A549 (cell line): ENCODE results near the gene TTBK2. TPM values are rescaled to one million over a fixed set of nuclear protein-coding genes. Genes with fewer than 3 reads are reported as not detected.

ENCODE experiments used
- ATAC-seq, 2 experiments: fragments of 200-7000 bp in 1 of 2; fragments of >200 bp in 1 of 2; cut with Nextera tagmentation in 1 of 2; cut with Tn5 transposase in 1 of 2; 3 replicates each; pipeline versions ENCODE4 v1.8.0 to v1.9.1; 2018 to 2020; ENCODE audit warnings: mild to moderate bottlenecking in 1 of 2, moderate library complexity in 1 of 2
- CTCF ChIA-PET: fragments of 300-600 bp; sonication (Branson Sonifier 250); formaldehyde crosslinking; extraction: SDS; loops from one replicate; lab custom pipeline; 2021; ENCODE audit warnings: antibody characterized with exemption, inconsistent platforms; lab: Yijun Ruan, JAX
- POLR2A ChIA-PET: fragments of 350-600 bp; formaldehyde crosslinking; extraction: SDS; loops from one replicate; lab custom pipeline; 2021; ENCODE audit warnings: antibody characterized with exemption, inconsistent platforms; lab: Yijun Ruan, JAX
- DNase-seq, 2 experiments: peaks; one replicate each; pipeline versions ENCODE4 v3.0.0 to v3.0.0-alpha.2; 2011 to 2016; ENCODE audit warnings: low read depth in 1 of 2, low spot score in 1 of 2
- FAIRE-seq: peaks from 2 replicates; lab custom pipeline; 2011; peaks lifted over from hg19 to GRCh38; lab: Jason Lieb, UNC
- H3K27ac ChIP-seq, 2 experiments: fragments of >200 bp; sonication (Bioruptor Twin); formaldehyde crosslinking; 3 replicates each; pipeline ENCODE4 v1.5.1; 2016 to 2017
- H3K4me1 ChIP-seq: fragments of >200 bp; sonication (Bioruptor Twin); formaldehyde crosslinking; 3 replicates; pipeline ENCODE4 v1.6.1; 2016
- H3K4me2 ChIP-seq: fragments of >200 bp; sonication (Bioruptor Twin); formaldehyde crosslinking; 3 replicates; pipeline ENCODE4 v1.6.1; 2016
- H3K4me3 ChIP-seq: fragments of >200 bp; sonication (Bioruptor Twin); formaldehyde crosslinking; 3 replicates; pipeline ENCODE4 v1.5.1; 2016
- H3K9me3 ChIP-seq: fragments of >200 bp; sonication (Bioruptor Twin); formaldehyde crosslinking; 3 replicates; pipeline ENCODE4 v1.6.1; 2016
- CBX8 ChIP-seq: fragments of 200-600 bp; sonication (generic); IDR thresholded peaks from 2 replicates; pipeline ENCODE4 v1.6.1; 2016
- CEBPB ChIP-seq, 2 experiments: fragments of >200 bp in 1 of 2; sonication (Bioruptor Twin) in 1 of 2; formaldehyde crosslinking in 1 of 2; IDR thresholded peaks; 2 replicates each; pipeline ENCODE4 v1.6.1; 2012 to 2016
- EHF ChIP-seq: fragments of 250-450 bp; sonication (Bioruptor Pico); IDR thresholded peaks from 2 replicates; pipeline ENCODE4 v1.5.0; 2020; ENCODE audit warnings: mild to moderate bottlenecking
- EHMT2 ChIP-seq: fragments of 200-600 bp; sonication (generic); IDR thresholded peaks from 2 replicates; pipeline ENCODE4 v1.6.1; 2016; ENCODE audit warnings: antibody characterized with exemption, low read depth, mild to moderate bottlenecking, moderate library complexity
- FOSB ChIP-seq: fragments of 250-450 bp; sonication (Bioruptor Pico); IDR thresholded peaks from 2 replicates; pipeline ENCODE4 v1.5.0; 2020; ENCODE audit warnings: mild to moderate bottlenecking, moderate library complexity
- FOXS1 ChIP-seq: fragments of 250-450 bp; sonication (Bioruptor Pico); IDR thresholded peaks from 2 replicates; pipeline ENCODE4 v1.5.0; 2020; ENCODE audit warnings: mild to moderate bottlenecking, moderate library complexity
- HOXA7 ChIP-seq: fragments of 250-450 bp; sonication (Bioruptor Pico); IDR thresholded peaks from 2 replicates; pipeline ENCODE4 v1.5.0; 2020; ENCODE audit warnings: mild to moderate bottlenecking, moderate library complexity
- JUN ChIP-seq, 2 experiments: fragments of >200 bp; sonication (Bioruptor Twin); formaldehyde crosslinking; IDR thresholded peaks; 2 replicates in 1 of 2; 3 replicates in 1 of 2; pipeline ENCODE4 v1.6.1; 2016 to 2017
- MAFK ChIP-seq: fragments of 450-650 bp; IDR thresholded peaks from 2 replicates; pipeline ENCODE4 v1.6.1; 2014; ENCODE audit not compliant: partially characterized antibody
- MAZ ChIP-seq: fragments of 150-350 bp; IDR thresholded peaks from 2 replicates; pipeline ENCODE4 v1.6.1; 2014; ENCODE audit warnings: antibody characterized with exemption, low read depth, low read length, borderline replicate concordance
- PBX3 ChIP-seq: IDR thresholded peaks from 2 replicates; pipeline ENCODE4 v1.6.1; 2012
- PHF8 ChIP-seq: fragments of 200-600 bp; sonication (generic); IDR thresholded peaks from 2 replicates; pipeline ENCODE4 v1.6.1; 2016; ENCODE audit warnings: low read depth, mild to moderate bottlenecking, antibody characterized with exemption, moderate library complexity, borderline replicate concordance
- RAD21 ChIP-seq, 2 experiments: fragments of >200 bp in 1 of 2; sonication (Bioruptor Twin) in 1 of 2; formaldehyde crosslinking in 1 of 2; IDR thresholded peaks in 1 of 2; conservative IDR thresholded peaks in 1 of 2; 2 replicates in 1 of 2; 3 replicates in 1 of 2; pipeline ENCODE4 v1.6.1; 2012 to 2018; ENCODE audit warnings: inconsistent platforms in 1 of 2
- RARB ChIP-seq: fragments of 250-450 bp; sonication (Bioruptor Pico); IDR thresholded peaks from 2 replicates; pipeline ENCODE4 v1.8.0; 2021; ENCODE audit warnings: mild to moderate bottlenecking, moderate library complexity
- REST ChIP-seq: fragments of 200-600 bp; sonication (generic); IDR thresholded peaks from 2 replicates; pipeline ENCODE4 v1.6.1; 2016; ENCODE audit warnings: antibody characterized with exemption, mild to moderate bottlenecking, moderate library complexity
- TP53 ChIP-seq: fragments of 250-450 bp; sonication (Bioruptor Pico); IDR thresholded peaks from 2 replicates; pipeline ENCODE4 v1.5.0; 2021; ENCODE audit warnings: mild to moderate bottlenecking, moderate library complexity
- USF2 ChIP-seq: fragments of 450-650 bp; IDR thresholded peaks from 2 replicates; pipeline ENCODE4 v1.6.1; 2014; ENCODE audit warnings: antibody characterized with exemption
- WGBS: methylation state at CpG from one replicate; pipeline ENCODE4 v1.1.6; 2017; ENCODE audit errors: missing lambda C conversion rate; 5-methylcytosine and 5-hydroxymethylcytosine counted together
- polyA plus RNA-seq, 4 experiments: library from polyadenylated mRNA; depleted of rRNA in 3 of 4; stranded (reverse); fragments of >200 nt; fragmentation: RNase III in 1 of 4; extraction: RNeasy Plus Mini Kit Qiagen cat#74134 plus additional on column Dnase treatment in 1 of 4; gene quantifications; 2 replicates in 3 of 4; 3 replicates in 1 of 4; pipeline ENCODE4 v1.2.3, GENCODE V29; 2011 to 2017
- TF ChIP-seq, protein P1 (sequence below): fragments of >200 bp; sonication (Bioruptor Twin); formaldehyde crosslinking; IDR thresholded peaks from 3 replicates; pipeline ENCODE4 v1.6.1; 2016

Gene TTBK2
- polyA plus RNA-seq, 2 of the 4 experiments (the other 2 are of a cell fraction) = 2.3 to 5.6 TPM

DNA sequence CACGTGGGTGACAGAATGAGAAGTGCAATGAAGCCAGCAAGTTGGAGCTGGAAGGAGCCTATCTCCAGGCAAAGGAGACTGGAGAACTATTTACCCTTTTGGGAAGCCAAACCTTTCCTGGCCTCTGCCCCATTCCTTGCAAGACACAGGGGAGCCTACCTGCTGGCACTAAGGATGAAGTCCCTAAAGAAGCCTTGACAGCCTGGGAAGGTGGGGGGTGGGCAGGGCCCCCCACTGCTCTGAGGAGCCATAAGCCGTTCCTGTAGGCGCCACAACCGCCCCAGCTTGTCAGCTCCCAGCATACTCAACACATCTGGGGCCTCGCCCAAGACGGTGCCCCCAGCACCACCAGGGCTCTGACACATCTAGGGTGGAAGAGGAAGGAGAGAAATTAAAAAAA, 189.1 kb downstream of the TTBK2 start:
- WGBS = 83% methylated on average over 3 of the region's 6 CpGs
- Histone ChIP-seq H3K9me3 (no peaks in the 10 kb centered on the region), H3K27ac (no peak overlapping the region), H3K4me3 (no peak overlapping the region), H3K4me1 (peaks cover 7% of the 10 kb centered on the region; the same call in 2 of the 3 replicates), H3K4me2 (no peak overlapping the region)
- FAIRE-seq (no peak), DNase-seq (no peak), ATAC-seq (no peak)
- CTCF ChIA-PET = interaction anchor here (1.5 to 3.0 kb wide), 2 partner anchors 27 to 195 kb away, joined by 7 read pairs; no protein-coding TSS in a partner anchor
- no peak for TF ChIP-seq EHF
- TF ChIP-seq MAFK = no peak
- no peak for TF ChIP-seq MAZ
- TF ChIP-seq HOXA7 (CRISPR knock-in tag) = no peak
- no peak for TF ChIP-seq CBX8
- TF ChIP-seq PHF8 = no peak
- no peak for TF ChIP-seq USF2
- no peak for TF ChIP-seq RARB (CRISPR knock-in tag)
- TF ChIP-seq JUN (IDR thresholded peaks at IDR 0.05) = no peak
- TF ChIP-seq RAD21 (conservative IDR thresholded peaks at IDR 0.05 in 1 of 2, IDR thresholded peaks at IDR 0.05 in 1 of 2) = no peak
- TF ChIP-seq TP53 (CRISPR knock-in tag) = no peak
- POLR2A ChIA-PET = no interaction called here

GRCh38 chr15:42730536-42730935, 190.0 kb downstream of the TTBK2 start:
- Histone ChIP-seq H3K4me2 (no peak overlapping the region), H3K4me3 (no peak overlapping the region), H3K27ac (no peak overlapping the region), H3K4me1 (peaks cover under 1% of the 10 kb centered on the region; the same call in 2 of the 3 replicates), H3K9me3 (no peaks in the 10 kb centered on the region)
- ATAC-seq (no peak), DNase-seq (no peak), FAIRE-seq (no peak)
- ChIA-PET POLR2A (no interaction called here), CTCF (interaction anchor here (1.5 kb wide), 1 partner anchor 196 kb away, joined by 7 read pairs; no protein-coding TSS in a partner anchor)
- no peak for TF ChIP-seq FOSB
- no peak for TF ChIP-seq REST
- TF ChIP-seq EHMT2 = no peak
- TF ChIP-seq CEBPB (IDR thresholded peaks at IDR 0.05) = no peak
- no peak for TF ChIP-seq PBX3
- no peak for TF ChIP-seq FOXS1 (CRISPR knock-in tag)
- no peak for TF ChIP-seq CBX8
- TF ChIP-seq, protein P1, sequence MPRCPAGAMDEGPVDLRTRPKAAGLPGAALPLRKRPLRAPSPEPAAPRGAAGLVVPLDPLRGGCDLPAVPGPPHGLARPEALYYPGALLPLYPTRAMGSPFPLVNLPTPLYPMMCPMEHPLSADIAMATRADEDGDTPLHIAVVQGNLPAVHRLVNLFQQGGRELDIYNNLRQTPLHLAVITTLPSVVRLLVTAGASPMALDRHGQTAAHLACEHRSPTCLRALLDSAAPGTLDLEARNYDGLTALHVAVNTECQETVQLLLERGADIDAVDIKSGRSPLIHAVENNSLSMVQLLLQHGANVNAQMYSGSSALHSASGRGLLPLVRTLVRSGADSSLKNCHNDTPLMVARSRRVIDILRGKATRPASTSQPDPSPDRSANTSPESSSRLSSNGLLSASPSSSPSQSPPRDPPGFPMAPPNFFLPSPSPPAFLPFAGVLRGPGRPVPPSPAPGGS = no peak
- WGBS = 96% methylated on average over 12 of the region's 14 CpGs
